ENCODE data around the gene SGMS1. TPM values are rescaled to one million over a fixed set of nuclear protein-coding genes. Genes with fewer than 3 reads are reported as not detected.

The SGMS1 gene
- total and polyA plus RNA-seq, 11 donors = 6.9 to 40.6 (median 19.6) TPM

GRCh38 chr10:50510517-50511473 lies 113.0 kb downstream of the SGMS1 start:
- Histone ChIP-seq H3K9me3 (no peaks in the 10 kb centered on the region), H3K27ac (no peak overlapping the region), H3K4me3 (no peak overlapping the region), H3K36me3 (no peaks in the 10 kb centered on the region), H3K4me1 (peaks cover 0 to 54% (median 27%) of the 10 kb centered on the region in 12 donors), H3K27me3 (no peaks in the 10 kb centered on the region)
- TF ChIP-seq, protein P1, sequence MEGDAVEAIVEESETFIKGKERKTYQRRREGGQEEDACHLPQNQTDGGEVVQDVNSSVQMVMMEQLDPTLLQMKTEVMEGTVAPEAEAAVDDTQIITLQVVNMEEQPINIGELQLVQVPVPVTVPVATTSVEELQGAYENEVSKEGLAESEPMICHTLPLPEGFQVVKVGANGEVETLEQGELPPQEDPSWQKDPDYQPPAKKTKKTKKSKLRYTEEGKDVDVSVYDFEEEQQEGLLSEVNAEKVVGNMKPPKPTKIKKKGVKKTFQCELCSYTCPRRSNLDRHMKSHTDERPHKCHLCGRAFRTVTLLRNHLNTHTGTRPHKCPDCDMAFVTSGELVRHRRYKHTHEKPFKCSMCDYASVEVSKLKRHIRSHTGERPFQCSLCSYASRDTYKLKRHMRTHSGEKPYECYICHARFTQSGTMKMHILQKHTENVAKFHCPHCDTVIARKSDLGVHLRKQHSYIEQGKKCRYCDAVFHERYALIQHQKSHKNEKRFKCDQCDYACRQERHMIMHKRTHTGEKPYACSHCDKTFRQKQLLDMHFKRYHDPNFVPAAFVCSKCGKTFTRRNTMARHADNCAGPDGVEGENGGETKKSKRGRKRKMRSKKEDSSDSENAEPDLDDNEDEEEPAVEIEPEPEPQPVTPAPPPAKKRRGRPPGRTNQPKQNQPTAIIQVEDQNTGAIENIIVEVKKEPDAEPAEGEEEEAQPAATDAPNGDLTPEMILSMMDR (IDR thresholded peaks at IDR 0.05) = no peak
- DNase-seq (no peak), ATAC-seq (no peak)
- intact Hi-C loops (cut with DNase I) = loop anchor here in 1 of 10 donors (5.0 kb wide), 1 partner anchor 112 kb away; the partner anchor contains the start of gene SGMS1
- 79 to 84% (median 82%) methylated on average over 3 of the region's 3 CpGs for WGBS, 4 donors

GRCh38 chr10:50508315-50509051 lies 115.3 kb downstream of the SGMS1 start:
- no peaks in the 10 kb centered on the region for H3K27me3 ChIP-seq
- peaks cover 0 to 53% (median 21%) of the 10 kb centered on the region in 12 donors for H3K4me1 ChIP-seq
- DNase-seq (no peak), ATAC-seq (no peak)
- H3K9me3 ChIP-seq = no peaks in the 10 kb centered on the region
- no peak for TF ChIP-seq POLR2A (IDR thresholded peaks at IDR 0.05)
- TF ChIP-seq, protein P1 (IDR thresholded peaks at IDR 0.05) = no peak
- H3K36me3 ChIP-seq = no peaks in the 10 kb centered on the region
- H3K27ac ChIP-seq = no peak overlapping the region
- WGBS, 4 donors = 96 to 100% (median 97%) methylated on average over 5 of the region's 5 CpGs
- intact Hi-C loops (cut with DNase I) = no loop called here
- no peak overlapping the region for H3K4me3 ChIP-seq

- no peaks in the 10 kb centered on the region for H3K9me3 ChIP-seq
- TF ChIP-seq, protein P1 (IDR thresholded peaks at IDR 0.05) = no peak
- no peak for TF ChIP-seq POLR2A (IDR thresholded peaks at IDR 0.05)
- peak overlapping the region in 3 of 12 donors; percentile 11 to 61 (median 26) for H3K27ac ChIP-seq
- peaks cover 0 to 47% (median 22%) of the 10 kb centered on the region in 12 donors for H3K4me1 ChIP-seq
- WGBS, 4 donors = 57 to 73% (median 68%) methylated on average over 5 of the region's 5 CpGs
- H3K27me3 ChIP-seq = no peaks in the 10 kb centered on the region
- H3K4me3 ChIP-seq = no peak overlapping the region
- ATAC-seq (peak; percentile 69 to 80 (median 72)), DNase-seq (peak in 1 of 5 donors; percentile 51)
- no peaks in the 10 kb centered on the region for H3K36me3 ChIP-seq
- intact Hi-C loops (cut with DNase I) = no loop called here
These were observed 116.7 kb downstream of the SGMS1 start for GRCh38 chr10:50506861-50507573.

Measured in heart left ventricle (tissue), 16 donors.